Measurements from ENCODE around the gene AKT2.

AKT2 gene

DNA sequence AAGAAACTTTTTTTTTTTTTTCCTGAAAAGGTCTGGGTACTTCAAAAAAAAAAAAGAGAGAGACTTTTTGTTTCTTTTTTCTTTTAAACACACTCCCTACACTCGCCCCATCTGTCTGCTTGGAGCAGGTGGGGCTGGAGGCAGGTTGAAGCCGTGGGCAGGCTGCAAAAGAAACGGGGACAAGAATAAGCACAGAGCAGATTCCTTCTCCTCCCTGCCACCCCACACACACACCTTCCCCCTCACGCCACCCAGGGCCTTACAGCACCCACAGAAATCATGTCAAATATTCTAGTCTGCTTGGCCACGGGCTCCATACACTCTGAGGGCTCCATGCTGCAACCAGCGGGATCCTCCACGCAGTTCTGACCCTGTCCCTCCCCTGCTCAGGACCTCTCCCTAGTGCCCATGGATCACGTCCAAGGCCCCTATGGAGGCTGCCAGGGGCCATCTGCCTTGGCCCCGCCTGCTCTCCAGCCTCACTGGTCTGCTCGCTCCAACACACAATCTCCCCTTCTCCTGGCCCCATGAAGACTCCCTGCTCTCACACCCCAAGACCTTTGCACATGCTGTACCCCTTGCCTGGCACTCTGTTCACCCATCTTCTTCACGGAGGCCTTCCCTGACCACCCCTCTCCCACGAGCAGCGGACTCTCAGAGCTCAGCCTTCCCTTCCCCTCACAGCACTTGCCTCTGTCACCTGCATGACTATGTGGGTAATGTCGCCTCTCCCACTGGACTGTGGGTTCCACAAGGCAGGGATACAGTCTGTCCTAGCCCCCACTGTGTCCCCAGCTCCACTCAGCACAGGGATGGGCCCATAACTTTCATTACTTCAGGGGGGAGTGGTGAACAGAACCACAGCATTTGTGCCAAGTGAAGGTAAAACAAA lies 11.4 kb downstream of the AKT2 start:
- DNase-seq (ENCODE audit: low read depth, low spot score), result no peak

DNA sequence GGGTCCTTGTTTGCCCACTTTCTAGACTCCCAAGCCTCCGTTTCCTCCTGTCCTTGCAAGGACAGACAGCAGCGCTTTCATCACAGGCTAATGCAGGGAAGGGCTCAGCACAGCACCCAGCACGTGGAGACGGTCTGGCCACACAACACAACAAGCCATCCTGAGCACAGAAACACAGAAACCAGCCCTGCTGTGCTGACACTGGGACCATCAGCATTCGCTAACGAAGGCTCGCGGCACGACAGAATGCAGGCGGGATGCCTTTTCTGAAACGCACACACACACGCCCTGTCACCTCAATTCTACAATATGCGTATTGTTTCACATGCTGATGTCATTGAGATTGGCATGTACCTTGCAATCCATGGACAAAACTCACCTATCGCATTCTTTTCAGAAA lies 12.9 kb downstream of the AKT2 start:
- DNase-seq (ENCODE audit: low read depth, low spot score), result no peak

DNA sequence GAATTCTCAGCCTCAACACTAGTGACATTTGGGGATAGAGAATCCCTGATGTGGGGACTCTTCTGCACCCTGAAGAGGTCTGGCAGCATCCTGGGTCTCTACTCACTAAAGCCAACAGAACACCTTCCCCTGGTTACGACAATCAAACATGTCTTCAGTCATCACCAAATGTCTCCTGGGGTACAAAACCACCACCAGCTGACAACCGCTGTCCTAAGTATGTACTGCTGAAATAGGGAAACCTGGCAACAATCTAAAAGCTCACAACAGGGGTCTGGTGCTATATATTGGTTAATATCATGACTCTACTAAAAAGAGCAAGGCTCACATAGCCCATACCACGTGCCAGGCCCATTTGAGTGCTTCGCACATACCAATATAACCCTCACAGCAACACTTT lies 13.4 kb downstream of the AKT2 start:
- no peak for DNase-seq (ENCODE audit: low read depth, low spot score)

DNA sequence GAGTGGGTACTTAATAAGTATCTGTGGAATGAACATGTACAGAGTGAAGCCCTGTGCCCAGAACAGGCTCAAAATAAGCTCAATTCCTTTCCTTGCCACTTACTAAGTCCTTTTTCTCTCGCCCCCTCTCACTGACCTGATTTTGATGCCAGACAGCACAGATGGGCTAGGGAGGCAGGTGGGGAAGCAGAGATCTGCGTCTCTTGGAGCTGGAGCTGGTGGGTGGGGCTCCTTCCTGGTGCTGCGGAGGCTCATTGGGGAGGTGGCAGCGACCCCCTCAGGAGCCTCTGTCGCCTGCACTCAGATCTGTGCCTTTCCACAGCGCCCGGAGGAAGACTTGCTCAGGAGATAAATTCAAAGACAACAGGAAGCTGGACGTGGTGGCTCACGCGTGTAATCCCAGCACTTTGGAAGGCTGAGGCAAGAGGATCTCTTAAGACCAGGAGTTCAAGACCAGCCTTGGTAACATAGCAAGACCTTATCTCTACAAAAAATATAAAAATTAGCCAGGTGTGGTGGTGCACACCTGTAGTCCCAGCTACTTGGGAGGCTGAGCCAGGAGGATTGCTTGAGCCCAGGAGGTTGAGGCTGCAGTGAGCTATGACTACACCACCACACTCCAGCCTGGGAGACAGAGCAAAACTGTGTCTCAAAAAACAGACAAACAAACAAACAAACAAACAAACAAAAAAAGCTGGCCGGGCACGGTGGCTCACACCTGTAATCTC lies 14.6 kb downstream of the AKT2 start:
- no peak for DNase-seq (ENCODE audit: low read depth, low spot score)

DNA sequence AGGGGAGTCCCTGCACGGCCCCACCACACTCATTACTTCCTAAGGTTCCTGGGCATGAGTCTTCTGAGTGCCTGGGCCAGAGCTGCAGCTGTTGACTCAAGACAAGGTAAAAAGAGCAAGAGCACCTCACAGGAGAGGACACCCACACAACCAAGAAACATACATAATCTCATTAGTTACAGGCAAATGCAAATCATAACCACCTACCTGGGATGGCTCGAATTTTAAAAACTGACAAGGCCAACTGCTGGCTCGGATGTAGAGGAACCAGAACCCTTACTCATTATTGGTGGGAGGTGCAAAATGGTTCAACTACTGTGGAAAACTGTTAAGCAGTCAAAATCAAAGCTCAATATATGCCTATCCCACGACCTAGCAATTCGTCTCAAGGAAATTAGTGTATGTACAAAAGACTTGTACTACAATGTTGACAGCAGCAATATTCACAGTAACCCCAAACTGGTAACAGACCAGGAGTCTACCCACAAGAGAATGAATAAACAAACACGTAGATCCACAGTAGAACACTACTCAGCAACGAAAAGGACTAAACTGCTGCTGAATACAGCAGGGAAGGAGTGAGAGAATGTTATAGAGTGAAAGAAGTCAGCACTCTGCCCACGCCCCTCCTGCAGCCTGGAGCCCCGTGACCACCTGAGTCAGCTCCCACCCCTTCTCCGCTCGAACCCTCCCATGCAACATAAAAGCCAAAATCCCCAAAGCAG lies 15.8 kb downstream of the AKT2 start:
- no peak for DNase-seq (ENCODE audit: low read depth, low spot score)

DNA sequence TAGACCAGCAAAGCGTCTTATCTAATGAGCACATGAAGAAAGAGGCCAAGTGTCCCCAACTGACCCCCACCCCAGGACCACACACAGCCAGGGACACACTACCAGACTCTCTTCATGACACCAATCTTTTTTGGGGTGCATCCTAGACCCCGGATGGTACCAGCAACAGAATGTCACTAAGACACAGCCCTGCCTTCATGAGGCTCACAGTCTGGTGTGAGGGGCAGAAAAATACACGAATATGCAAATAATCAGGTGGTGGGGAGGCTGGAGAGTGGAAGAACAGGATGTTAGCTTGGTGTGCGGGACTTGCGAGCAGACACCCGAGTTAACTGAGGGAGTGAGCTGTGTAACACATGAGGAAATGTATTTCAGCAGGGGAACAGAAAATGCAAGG lies 17.5 kb downstream of the AKT2 start:
- DNase-seq (ENCODE audit: low read depth, low spot score), result no peak

DNA sequence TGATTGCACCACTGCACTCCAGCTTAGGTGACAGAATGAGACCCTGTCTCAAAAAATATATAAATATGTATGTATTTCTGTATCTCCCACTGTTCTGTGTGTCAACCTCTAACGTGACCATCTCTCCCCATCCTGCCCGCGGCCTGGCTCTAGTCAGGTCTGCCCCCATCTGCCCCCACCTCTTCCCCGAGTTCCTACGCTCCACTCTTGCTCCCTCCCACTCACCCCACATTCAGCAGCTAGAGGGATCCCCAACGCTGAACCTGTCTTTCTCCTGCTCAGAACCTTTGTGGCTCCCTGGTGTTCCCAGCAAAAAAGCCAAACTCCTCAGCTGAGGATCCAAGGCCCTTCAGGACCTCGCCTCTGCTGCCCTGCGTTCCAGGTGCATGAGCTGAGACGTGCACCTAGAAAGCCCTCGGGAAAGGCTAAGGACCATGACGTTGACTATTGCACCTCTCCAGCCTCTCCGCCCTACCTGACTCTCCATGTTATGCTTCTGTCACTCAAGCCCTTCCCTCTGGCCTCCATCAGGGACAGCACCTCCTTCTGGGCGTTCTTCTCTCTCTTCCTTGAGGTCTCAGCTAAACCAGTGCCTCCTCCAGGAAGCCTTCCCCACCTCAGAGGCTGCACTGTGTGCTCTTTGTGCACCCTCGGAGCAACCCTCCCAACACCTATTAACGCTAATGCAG lies 18.1 kb downstream of the AKT2 start:
- no peak for DNase-seq (ENCODE audit: low read depth, low spot score)

DNA sequence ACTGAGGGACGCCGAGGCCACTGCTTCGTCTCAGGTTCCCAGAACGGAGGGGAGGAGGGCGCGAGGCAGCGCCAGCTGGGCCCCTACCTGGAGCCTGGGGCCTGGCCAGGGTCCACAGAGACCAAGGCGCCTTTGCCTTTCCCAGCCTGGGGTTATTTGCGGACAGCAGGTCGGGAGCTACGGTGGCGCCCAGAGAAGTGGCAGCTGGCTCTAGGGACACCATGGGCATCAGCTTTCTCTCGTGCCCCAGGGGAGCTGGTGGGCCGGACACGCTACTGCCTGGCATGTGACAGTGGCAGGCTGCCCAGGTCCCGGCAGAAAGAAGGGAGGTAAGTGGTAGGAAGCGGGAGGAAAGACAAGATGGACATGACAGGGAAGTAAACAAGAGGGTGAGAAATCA lies 19.0 kb downstream of the AKT2 start:
- no peak for DNase-seq (ENCODE audit: low read depth, low spot score)

DNA sequence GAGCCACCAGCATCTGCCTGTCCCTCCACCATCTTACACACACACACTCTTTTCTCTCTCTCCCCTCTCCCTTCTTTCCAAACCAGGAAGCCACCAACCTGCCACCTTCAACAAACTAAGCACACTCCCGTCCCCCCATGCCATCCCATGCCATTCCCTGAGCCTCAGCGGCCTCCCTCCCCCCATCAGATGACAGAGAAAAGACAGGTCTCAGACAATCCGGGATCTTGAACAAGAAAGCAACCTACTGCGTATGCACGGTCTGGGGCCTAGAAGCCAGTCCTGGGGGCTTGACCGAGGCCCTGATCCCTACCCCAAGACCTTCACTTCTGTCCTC lies 19.4 kb downstream of the AKT2 start:
- no peak for DNase-seq (ENCODE audit: low read depth, low spot score)

DNA sequence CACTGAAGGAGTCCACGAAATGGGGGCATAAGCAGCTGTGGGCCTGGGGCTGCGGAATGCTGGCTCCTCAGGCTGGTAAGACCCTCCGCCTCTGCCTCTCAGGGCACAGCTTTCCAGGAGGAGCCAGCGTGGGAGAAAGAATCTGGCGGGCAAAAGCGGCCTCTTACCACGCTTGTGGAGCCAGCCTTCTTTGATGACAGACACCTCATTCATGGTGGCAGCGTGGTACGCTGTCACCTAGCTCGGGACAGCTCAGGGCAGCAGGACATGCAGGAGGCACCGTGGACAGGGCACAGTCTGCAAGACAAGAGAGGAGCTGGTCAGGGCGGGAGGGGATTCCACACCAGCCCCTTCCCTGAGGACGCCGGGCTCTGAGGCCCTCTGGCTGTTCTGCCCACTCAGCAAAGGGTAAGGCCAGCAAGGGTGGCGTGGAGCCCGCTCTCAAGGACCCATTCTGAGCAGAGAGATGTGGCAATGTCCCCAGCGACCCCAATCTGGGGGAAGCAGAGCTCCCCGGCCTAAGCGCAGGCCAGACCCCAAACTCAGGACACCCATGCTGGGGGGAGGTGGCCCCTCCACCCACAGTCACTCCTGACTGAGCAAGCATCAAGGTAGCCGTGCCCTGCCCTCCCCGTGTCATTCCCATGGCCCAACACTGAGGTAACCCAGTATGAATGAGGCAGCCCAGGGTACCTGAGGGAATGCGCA lies 19.9 kb downstream of the AKT2 start:
- no peak for DNase-seq (ENCODE audit: low read depth, low spot score)

DNA sequence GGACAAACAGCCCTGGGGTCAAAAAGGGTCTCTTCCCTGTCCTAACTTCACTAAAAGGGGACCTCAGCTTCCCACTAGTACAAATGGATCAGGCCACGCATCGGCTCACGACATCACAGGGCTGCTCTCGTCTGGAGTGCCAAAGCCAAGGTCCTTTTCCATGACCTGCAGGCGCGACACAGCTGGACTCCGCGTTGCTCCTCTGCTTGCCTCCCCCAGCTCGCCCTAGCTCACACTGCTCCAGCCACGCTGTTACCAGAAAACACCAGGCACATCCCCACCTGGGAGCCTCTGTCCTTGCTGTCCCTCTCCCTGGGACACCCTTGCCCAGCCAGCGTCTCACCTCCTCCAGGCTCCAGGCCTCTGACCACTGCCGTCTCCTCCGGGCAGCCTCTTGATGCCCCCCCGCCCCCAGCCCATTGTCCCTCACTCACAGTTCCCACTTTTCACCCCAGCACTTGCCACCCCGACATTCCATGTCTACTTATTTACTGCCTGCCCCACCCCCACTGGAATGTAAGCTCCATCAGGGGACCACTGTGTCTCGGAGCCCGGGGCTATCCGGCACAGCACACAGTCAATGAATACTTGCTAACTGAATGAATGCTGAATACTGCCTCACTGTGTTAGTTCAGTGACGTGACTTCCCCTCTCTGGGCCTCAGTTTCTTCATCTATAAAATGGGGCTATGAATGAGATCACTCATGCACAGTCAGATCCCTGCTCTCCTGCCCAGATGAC lies 20.7 kb downstream of the AKT2 start:
- DNase-seq (ENCODE audit: low read depth, low spot score), result no peak

DNA sequence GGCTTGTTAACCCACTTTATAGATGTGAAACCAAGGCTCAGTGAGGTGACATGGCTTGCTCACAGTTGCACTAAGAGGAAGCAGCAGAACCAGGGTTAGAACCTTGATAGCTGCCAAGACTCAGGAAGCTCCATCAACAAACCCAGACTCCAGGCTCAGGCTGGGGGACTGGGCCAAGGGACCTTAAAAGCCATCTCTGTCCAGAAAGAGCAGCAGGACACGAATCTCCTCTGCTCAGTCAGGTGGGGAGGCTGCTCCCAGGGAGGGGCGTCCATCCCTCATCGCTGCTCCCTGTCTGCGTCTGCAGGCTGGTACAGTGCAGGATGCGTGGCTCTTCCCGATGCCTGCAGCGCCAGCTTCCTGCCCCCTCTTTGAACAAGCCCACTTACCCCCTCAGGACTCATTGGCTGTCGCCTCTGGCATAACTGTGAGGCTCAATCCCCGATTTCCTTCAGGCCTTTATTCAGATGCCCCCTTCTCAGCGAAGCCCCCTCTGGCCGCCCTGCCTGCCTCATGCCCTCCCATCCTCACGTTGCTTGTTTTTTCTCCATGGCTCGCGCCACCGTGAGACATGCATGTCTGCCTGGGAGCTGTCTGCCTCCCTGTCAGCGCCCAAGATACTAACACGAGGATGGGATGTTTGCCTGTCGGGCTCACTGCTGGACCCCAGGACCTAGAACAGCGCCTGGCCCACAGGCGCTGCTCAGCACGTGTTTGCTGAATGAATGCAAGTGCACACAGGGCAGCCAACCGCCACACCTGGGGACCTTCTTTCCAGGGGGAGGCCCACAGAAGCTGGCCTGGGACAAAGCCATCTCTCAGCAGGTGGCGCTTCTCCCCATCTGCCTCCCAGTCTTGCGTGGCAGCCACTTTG lies 21.5 kb downstream of the AKT2 start:
- no peak for DNase-seq (ENCODE audit: low read depth, low spot score)

DNA sequence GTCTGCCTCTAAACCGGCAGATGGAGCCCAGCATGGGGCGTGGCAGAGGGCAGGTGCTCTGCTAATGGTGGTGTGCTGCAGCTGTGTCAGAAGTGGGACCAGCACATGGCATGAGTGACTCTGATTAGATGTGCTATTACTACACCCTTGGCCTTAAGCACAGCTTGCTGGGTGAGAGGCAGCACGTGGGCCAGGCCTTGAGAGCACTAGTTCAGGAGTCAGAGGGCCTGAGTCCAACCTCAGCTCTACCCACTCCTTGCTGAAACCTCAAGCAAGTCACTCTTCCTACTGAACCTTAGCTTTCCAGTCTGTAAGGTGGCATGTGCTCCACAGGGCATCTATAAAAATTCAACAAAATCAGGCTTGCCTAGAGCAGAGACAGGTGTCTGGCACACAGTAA lies 22.7 kb downstream of the AKT2 start:
- no peak for DNase-seq (ENCODE audit: low read depth, low spot score)

DNA sequence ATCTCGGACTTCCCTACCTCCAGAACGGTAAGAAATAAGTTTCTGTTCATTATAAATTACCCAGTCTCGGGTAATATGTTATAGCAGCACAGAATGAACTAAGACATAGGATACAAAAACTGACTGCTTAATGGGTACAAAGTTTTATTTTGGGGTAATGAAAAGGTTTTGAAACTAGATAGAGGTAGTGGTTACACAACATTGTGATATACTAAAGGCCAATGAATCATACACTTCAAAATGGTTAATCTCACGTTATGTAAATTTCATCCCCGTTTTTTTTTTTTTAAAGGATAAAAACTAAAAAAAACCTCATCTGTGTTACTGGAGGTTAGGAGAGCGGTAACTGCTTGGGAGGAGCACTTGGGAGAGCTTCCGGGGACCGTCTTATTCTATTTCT lies 23.5 kb downstream of the AKT2 start:
- no peak for DNase-seq (ENCODE audit: low read depth, low spot score)

DNA sequence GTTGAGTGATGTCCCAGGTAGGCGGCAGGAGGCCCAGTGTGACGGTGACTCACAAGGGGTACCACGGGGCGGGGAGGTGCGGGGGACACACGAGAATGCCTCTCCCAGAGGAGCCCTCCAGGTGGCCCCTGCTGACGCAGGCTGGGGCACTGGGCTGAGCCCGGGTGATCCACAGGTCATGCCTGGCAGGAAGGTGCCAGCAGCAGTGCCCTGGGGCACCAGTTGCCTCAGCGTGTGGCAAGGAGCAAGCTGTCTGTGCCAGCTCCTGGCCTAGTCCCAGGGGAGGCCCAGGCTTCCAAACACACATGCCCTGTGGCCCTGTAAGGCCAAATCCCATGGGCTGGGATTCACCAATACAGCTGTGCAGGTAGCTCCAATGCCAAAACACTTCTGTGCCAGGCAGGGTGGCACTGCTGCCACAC lies 28.0 kb downstream of the AKT2 start:
- no peak for DNase-seq (ENCODE audit: low read depth, low spot score)

DNA sequence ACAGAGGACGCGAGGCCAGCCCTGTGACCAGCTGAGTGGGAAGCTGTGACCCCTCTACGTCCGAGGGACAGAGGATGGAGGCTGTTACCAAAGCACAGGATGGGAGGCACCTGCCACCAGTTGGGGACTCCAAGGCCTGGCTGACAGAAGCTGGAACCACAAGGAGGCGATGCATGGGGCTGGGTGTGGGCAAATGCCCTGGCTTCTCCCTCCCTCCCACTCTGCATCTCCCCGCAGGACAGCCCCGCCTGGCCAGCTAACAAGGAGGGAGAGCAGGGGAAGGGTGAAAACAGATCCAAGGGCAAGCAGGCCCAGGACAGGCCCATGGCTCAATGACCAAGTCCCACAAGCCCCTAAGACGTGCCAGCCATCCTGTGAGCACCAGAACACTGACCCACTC lies 28.6 kb downstream of the AKT2 start:
- no peak for DNase-seq (ENCODE audit: low read depth, low spot score)

DNA sequence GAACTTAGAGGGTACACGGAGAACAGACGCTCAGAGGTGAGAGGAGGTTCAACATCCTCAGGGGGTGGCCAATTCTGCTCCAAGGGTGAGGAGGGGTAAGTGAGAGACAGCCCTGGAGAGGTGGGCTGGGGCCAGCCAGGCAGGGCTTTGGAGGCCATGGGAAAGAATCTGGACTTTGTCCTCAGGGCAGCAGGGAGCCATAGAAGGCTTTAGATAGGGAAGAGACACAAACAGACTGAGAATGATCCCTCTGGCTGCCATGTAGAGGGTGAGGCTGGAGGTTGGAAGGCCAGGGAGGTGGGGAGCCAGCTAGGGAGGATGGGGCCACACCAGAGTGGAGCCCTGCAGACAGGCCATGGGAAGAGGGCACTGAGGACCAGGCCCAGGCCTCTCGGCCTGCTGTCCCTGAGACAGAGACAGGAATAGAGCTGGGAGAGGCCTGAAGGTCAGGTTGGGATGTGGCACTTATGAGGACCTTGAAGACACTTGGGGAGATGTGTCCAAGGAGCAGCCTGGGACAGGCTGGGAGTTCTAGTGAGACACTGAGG lies 29.5 kb downstream of the AKT2 start:
- no peak for DNase-seq (ENCODE audit: low read depth, low spot score)

DNA sequence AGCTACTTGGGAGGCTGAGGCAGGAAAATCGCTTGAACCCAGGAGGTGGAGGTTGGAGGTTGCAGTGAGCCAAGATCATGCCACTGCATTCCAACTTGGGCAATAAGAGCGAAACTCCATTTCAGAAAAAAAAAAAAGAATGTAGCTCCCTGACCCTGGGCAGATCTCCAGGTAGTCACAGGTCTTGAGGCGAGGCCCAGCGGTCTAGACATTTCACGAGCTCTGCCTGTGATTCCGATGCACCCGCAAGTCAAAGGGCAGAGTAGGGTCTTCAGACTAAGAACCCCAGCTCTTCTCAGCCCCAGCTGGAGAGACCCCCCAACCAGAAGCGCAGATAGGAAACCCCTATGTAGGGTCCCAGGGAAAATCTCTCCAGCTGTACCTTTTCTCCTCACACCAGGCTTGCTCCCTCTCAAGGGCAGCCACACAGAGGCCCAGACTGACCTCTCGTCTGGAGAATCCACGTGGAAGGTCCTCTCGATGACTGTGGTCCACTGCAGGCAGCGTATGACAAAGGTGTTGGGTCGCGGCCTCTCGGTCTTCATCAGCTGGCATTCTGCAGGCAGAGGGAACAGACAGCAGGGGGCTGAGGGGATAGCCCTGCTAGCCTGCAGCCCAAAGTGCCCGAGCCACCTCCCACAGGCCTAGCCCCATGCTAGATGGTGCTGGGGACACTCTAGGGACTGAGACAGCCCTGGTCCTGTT lies 30.3 kb downstream of the AKT2 start:
- no peak for DNase-seq (ENCODE audit: low read depth, low spot score)

DNA sequence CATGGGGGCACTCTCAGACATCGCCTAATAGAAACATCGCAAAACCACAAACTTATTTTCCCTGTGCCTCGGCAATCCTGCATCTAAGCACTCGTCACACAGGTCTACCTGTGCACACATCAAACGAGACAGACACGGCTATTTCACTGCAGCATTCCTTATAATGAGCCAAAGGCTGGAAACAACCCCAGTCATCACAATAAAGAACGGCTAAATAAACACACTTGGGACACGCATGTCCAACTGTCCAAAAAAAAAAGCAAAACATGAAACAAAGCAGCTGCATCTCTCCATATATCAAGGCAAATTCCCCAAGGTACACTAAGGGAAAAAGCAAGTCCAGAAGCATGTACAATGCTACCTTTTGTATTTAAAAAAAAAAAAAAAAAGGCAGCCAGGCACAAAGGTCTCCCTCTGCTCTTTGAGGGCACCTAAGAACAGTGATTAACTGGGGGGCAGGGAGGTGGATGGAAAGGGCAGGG lies 31.5 kb downstream of the AKT2 start:
- DNase-seq (ENCODE audit: low read depth, low spot score), result no peak
